Activated effector memory CD4-positive, alpha-beta T cell treated with Interleukin-2 at 50 U/mL for 16 hours (primary cell): ENCODE results near the gene BIRC7.

Experiments
- DNase-seq: peaks from one replicate; pipeline ENCODE4 v3.0.0-alpha.2; 2020

The BIRC7 gene

DNA sequence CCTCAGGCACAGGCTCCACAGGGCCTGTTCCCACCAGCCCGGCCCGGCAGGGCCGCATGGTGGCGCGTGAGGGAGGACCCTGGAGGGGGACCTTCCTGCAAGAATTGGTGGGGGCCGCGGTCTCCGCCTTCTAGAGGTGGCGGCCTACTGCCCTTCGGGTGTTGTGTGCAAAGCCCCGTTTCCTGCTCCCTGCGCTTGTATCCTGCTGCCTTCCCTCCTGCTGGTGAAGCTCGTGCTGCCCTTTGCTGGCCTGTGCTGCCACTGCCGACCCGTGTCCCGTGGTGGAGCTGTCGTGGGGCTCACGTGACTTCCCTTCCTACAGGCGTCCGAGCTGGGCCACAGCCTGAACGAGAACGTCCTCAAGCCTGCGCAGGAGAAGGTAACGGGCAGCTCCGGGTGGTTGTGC is 48.8 kb downstream of the BIRC7 start:
- DNase-seq = no peak

DNA sequence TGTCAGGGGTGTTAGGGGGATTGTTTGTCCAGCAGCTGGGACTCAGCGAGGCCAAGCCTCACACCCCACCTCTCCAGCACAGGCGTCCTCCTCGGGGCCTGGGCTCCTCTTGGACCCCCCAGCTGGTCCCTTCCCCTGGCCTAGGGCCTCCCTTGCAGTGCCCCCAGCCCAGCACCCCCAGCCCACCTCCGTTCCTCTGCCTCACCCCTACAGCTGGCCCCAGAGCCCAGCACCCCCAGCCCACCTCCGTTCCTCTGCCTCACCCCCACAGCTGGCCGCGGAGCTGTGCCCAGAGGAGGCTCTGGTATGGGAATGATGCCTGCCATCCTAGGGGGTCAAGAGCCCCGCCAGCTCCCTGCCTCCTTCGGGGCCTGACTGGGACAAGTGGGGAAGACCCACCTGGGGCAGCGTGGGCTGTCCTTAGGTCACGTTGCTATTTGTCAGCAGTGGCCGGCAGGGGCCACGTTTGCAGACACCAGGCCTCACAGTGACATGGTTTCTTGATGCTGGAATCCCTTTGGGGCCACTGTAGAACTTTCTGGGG is 49.3 kb downstream of the BIRC7 start:
- DNase-seq = no peak

DNA sequence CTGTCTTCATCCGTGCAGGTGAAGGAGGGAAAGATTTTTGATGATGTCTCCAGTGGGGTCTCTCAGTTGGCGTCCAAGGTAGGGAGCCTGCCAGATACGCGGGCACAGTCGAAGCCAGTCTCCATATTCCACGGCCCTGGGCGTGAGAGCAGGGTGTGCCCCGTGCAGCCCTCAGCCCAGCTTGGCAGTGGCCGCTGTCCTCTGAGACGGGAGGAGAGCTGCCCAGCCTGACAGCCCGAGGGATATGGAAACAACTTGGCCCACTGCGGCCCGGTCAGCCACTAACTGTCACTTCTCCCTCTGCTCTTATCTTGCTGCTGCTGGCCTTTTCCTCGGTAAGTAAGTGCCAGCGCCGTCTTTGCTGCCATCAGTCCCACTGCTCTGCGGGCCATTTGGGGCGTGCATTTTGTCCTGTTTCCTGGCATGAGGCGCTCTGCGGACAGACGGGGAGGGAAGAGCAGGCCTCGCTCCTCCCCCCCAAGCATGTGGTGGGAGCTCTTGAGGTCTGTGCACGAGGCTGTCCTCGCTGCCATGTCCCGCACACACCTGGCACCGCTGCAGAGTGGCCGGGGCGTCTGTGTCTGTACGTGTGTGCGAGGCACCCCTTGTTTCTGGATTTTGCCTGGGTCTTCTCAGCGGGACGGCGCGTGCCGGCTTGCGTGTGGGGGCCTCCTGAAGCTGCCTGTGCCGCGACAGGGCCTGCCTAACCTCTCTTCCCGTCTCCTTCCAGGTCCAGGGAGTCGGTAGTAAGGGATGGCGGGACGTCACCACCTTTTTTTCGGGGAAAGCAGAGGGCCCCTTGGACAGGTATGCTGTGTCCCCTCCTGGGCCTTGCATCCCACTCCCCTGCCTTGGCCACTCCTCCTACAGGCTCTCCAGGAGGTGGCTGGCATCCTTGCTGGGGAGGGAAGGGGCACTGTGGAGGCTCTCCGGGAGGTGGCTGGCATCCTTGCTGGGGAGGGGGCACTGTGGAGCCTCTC is 50.2 kb downstream of the BIRC7 start:
- DNase-seq = no peak

DNA sequence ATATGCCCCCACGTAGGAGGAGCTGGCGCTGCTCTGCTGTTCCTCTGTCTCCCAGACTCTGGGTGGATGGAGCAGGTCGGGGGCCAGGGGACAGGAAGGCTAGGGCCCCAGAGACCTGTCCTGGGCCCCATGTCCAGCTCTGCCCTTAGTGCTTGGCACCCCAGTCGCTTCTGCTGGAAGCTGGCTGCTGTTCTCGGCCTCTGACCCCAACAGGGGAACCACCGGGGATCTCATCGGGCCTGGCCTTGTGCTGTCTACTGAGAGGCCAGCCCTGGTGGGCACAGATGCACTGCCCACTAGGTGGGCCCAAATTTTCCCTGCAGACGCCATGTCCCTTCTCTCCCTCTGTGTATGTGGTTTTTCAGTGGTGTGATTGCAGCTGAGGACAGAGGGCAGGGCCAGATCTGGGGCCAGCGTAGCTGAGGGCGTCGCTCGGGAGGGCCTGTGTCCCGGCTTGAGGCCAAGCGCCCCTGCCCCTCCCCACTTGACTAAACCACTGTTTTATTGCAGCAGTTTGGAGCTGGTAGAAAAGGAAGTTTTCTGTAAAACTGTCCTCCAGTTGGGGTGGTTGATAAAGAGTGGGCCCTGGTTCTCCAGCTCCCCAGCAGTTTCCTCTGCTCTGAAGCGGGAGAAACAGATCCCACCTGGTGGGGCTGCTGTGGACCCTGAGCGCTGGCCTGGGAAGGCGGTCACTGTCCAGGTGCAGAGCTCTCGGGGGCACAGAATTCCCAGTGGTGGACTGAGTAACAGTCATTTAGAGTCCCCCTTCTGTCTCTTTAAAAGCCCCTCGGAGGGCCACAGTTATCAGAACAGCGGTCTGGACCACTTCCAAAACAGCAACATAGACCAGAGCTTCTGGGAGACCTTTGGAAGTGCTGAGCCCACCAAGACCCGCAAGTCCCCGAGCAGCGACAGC is 51.3 kb downstream of the BIRC7 start:
- DNase-seq = no peak

DNA sequence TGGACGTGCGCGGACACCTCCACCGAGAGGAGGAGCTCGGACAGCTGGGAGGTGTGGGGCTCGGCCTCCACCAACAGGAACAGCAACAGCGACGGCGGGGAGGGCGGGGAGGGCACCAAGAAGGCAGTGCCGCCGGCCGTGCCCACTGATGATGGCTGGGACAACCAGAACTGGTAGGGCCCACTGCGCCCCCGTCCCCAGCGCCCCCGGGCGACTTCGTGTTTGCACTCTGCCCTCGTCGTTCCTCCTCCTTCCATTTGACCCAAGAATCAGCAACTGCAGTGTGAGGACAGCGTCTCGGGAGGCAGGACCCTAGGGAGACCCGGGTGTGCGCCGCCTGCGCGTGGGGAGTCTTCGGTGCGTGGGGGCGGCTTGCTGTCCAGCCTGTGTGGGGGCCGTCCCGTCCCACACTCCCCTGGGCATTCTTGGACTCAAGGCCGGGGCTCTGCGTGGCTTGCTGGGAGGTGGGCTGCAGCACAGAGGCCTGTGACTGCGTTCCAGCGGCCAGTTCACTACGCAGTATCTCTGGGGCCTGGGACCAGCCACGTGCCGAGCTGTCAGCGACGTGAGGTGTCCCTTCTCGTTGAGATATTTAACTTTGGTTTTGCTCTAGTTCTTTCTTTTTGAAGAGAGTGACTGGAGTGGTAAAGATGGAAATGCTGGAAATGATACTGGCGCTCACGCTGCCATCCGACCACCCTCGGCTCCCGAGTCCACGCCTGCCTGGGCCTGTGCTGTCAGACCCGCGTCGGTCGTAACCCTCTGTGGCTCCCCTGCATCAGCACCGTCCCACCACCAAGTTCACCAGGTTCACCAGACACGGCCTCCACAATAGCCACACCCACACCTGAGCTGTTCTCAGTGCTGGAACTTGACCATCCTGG is 52.2 kb downstream of the BIRC7 start:
- DNase-seq = no peak

DNA sequence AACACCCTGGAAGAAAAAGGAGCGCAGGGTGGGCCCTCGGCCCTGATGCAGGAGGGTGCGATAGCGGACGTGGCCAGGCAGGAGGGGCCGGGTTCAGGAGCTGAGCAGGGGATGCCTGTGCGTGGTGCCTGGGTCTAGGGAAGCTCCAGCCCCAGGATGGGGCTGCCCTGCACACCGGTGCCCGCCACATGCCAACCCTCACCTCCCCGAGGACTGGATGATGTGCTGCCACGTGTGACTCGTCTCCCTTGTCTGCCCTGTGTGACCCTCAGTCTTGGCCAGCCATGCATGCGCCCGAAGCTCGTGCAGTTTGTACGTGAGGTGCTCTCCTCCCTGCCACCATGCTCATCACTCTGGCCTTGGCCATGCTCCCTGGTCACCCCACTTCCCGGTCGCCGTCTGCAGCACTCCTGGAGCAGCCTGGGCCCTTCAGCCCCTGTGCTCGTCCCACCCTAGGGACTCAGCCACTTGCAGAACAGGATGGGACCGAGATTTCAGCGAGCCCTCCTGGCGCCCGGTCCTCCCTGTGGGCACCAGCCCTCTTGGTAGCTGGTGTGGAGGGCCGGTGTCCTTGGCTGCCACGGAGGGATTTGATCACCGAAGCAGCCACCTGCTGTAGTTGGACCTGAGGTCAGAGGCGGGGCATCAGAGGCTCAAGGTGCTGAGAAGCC is 53.0 kb downstream of the BIRC7 start:
- DNase-seq = no peak

DNA sequence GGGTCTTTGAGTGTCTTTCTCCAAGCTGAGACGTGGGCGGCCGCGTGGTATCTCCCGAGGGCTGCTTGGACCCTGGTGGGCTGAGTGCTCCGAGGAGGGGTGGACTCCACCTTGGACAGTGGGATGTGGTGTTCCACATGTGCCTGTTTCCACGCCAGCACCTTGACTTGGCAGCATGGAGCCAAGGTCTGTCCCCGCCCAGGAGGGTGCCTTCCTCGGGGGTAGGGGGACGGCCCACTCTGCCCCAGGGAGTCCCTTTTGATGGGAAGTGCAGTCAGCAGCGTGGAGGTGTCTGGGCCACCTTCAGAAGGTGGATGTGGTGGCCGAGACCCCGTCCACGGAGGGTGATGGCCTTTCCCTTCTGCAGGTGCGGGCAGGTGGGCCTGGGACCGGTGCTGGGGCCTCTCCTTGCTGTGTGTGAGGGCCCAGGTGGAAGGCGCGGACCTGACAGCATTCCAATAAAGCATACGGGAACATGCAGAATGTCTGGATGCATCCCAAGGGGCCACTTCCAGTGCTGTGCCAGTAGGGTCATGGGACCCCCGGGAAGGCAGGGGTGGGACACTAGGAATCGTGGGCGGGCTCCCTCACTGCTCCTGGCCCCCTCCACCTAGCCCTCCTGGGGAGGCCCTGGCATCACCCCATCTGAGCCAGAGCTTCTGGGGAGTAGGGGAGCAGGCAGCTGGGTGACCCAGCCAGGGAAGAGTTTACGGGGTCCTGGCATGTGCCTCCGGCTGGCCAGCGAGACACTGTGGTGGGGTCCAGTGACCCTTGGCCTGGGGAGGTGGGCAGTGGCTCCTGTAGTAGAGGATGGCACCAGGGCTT is 53.8 kb downstream of the BIRC7 start:
- DNase-seq = no peak
